ENCODE data around the gene FAM120C. TPM values are rescaled to one million over a fixed set of nuclear protein-coding genes. Genes with fewer than 3 reads are reported as not detected.

Gene FAM120C
- total RNA-seq, 4 donors from 2014 or later, result 7.0 to 12.4 (median 10.2) TPM

- TF ChIP-seq, protein P1, sequence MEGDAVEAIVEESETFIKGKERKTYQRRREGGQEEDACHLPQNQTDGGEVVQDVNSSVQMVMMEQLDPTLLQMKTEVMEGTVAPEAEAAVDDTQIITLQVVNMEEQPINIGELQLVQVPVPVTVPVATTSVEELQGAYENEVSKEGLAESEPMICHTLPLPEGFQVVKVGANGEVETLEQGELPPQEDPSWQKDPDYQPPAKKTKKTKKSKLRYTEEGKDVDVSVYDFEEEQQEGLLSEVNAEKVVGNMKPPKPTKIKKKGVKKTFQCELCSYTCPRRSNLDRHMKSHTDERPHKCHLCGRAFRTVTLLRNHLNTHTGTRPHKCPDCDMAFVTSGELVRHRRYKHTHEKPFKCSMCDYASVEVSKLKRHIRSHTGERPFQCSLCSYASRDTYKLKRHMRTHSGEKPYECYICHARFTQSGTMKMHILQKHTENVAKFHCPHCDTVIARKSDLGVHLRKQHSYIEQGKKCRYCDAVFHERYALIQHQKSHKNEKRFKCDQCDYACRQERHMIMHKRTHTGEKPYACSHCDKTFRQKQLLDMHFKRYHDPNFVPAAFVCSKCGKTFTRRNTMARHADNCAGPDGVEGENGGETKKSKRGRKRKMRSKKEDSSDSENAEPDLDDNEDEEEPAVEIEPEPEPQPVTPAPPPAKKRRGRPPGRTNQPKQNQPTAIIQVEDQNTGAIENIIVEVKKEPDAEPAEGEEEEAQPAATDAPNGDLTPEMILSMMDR (IDR thresholded peaks at IDR 0.05; ENCODE audit: low read depth), result no peak
These were observed 95.4 kb downstream of the FAM120C start for GRCh38 chrX:54087661-54088060.

DNA sequence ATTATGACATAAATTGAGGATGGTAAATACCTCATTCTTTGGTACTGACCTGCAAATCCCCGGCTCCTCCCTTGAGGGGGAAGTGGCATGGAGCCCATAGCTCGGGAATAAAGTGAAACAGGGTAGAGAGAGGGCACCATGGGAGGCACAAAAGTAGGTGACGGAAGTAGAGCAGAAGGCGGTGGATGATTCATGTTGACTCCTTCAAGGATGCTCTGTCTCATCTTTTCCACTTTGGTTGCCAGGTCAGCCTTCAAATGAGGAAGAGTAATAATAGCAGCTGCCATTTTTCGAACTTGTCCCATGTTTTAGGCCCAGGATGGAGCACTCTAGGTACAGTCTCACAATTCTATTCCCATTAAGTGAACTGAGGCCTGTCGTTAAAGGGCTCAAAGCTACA lies 97.4 kb downstream of the FAM120C start:
- TF ChIP-seq, protein P1 (IDR thresholded peaks at IDR 0.05; ENCODE audit: low read depth), result no peak

GRCh38 chrX:54076903-54077302 lies 106.2 kb downstream of the FAM120C start:
- TF ChIP-seq, protein P1 (IDR thresholded peaks at IDR 0.05; ENCODE audit: low read depth), result no peak

DNA sequence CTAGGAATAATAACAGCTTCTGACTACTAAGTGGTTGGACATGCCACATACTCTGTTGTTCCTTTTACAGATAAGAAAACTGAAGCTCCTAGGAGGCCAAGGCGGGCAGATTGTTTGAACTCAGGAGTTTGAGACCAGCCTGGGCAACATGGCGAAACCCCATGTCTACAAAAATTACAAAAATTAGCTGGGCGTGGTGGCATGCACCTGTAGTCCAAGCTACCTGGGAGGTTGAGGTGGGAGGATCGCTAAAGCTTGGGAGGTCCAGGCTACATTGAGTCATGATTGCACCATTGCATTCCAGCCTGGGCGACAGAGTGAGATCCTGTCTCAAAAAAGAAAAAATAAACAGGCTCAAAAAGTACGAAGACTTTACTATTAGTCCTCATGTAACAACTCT lies 108.2 kb downstream of the FAM120C start:
- TF ChIP-seq, protein P1 (IDR thresholded peaks at IDR 0.05; ENCODE audit: low read depth), result no peak

DNA sequence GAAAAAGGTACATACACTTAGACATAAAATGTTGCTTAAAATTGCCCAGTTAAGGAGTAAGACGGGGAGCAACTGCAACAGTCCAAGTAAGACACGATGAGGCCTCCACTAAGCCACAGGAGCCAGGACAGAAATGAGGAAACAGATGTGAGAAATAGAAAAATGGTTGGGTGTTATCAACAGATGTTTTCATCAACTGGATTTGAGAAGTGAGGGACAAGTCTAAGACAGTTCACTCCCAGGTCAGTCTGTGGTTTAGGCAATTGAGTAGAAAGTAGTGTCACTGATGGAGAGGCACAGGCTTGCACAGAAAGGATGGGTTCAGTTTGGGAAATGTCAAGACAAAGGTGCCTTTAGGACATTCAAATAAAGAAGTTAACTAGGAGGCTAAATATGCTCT lies 115.3 kb downstream of the FAM120C start:
- TF ChIP-seq, protein P1 (IDR thresholded peaks at IDR 0.05; ENCODE audit: low read depth), result no peak

DNA sequence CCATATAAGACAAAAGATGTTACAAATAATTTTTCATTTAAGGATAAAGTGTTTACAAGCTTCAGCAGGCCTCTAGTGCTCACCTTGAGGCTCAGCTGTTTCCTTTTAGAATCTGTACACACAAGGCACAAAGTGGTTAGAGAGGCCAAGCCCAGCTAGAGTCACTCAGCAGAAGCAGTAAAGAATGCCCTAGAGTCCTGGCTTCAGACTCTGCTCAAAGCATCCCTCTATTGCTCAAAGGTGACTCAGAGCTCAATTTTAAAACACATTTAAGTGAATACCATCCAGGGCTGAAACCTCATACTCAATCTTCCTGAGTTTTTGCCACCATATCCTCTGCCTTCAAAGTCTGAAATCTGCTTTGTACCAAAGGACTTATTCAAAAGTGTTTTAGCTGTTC lies 116.2 kb downstream of the FAM120C start:
- TF ChIP-seq, protein P1 (IDR thresholded peaks at IDR 0.05; ENCODE audit: low read depth), result no peak

DNA sequence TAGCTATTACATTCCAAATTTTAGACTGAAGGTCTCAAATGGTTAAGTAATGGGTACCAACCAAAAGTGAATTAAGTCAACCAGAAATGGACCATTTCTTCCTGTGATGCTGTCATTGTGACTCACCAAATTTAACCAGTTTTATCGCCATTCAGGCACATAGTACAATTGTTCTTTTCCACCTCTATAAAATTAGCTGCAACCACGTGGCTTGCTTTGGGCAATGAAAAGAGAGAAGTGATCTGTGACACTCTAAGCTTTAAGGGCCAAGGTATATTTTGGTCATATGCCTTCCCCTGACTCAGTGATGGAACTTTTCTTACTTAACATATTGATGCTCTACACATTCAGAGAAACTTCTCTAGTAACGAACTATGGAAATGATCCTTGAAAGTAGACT lies 118.5 kb downstream of the FAM120C start:
- TF ChIP-seq, protein P1 (IDR thresholded peaks at IDR 0.05; ENCODE audit: low read depth), result no peak

All from subcutaneous adipose tissue (tissue), 4 donors.